Neuron (in vitro differentiated cells): Measurements from ENCODE around the gene PIK3R2.
"Not testable (repeated sequence)": the region's sequence is repeated elsewhere in the genome, so short reads cannot be mapped to it uniquely, and the experiment has no call there.

Experiments used
- H2AFZ ChIP-seq: one replicate; pipeline ENCODE4 v1.6.1; 2013; ENCODE audit warnings: low read depth, mild to moderate bottlenecking, inconsistent platforms, low read length, moderate library complexity
- H3K27me3 ChIP-seq: one replicate; pipeline ENCODE4 v1.6.1; 2013; ENCODE audit warnings: low read length; ENCODE audit not compliant: insufficient read depth
- H3K36me3 ChIP-seq: one replicate; pipeline ENCODE4 v1.6.1; 2013; ENCODE audit warnings: low read length; ENCODE audit not compliant: insufficient read depth
- H3K4me1 ChIP-seq: one replicate; pipeline ENCODE4 v1.6.1; 2013; ENCODE audit warnings: low read length; ENCODE audit not compliant: insufficient read depth
- H3K4me3 ChIP-seq: 2 replicates; pipeline ENCODE4 v1.5.1; 2013; ENCODE audit warnings: mild to moderate bottlenecking, low read length, moderate library complexity
- H3K9me3 ChIP-seq: one replicate; pipeline ENCODE4 v1.6.1; 2013; ENCODE audit warnings: low read length

Gene PIK3R2

DNA sequence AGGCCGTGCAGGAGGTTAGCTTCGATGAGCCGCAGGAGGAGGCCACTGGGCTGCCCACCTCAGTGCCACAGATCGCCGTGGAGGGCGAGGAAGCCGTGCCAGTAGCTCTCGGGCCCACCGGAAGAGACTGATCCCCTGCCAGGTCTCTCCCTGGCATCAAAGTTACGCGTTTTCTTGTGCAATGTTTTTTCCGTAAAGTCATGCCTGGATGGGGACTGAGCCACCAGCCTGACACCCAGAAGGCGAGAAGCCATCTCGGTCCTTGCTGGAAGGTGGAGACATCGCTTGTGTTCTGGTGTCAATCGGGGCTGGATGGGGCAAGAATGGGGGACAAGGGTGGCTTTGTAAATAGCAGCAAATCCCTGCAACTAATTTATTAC lies 3.4 kb upstream of the PIK3R2 start:
- no peak overlapping the region for H2AFZ ChIP-seq
- H3K4me3 ChIP-seq = no peak overlapping the region
- H3K36me3 ChIP-seq = peaks cover 22% of the 10 kb centered on the region
- peaks cover 9% of the 10 kb centered on the region for H3K4me1 ChIP-seq
- H3K9me3 ChIP-seq = no peaks in the 10 kb centered on the region
- H3K27me3 ChIP-seq = no peaks in the 10 kb centered on the region

DNA sequence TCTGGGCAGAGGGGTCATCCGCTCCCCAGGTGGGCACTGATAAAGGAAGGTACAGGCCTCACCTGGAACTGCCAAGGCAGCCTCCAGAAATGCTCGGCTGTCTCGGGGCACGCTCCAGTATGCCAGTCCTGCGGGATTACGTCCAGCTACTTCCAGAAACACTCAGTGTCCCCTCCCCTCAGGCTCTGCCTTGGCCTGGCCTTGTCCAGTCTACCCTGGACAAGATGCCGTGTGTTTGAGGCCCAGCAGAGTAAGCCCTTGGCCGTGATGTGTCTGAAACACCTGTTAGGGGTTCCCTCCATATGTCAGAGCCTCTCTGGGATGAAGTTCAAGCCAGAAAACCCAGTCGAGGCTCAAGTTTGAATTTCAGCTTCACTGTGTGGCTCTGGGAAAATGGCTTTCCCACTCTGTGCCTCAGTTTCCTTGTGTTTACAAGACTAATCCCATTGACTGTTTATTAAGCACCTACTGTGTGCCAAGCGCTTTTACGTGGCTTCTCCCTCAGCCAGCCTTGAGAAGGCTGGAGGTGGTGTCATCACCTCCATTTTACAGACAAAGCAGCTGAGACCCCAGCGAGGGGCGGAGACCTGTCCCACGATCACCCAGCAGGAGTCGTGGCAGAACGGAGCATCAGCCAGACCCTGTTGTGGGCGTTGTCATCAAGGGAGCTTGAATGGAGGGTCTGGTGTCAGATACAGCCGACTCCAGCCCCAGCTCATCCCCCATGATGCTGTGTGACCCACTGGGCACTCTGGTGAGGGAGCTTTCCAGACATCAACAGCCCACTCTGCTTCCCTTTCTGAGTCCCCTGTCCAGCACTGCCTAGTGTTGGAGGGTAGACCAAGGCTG lies 2.0 kb upstream of the PIK3R2 start:
- peaks cover 15% of the 10 kb centered on the region for H3K36me3 ChIP-seq
- H3K27me3 ChIP-seq = no peaks in the 10 kb centered on the region
- H2AFZ ChIP-seq = no peak overlapping the region
- no peaks in the 10 kb centered on the region for H3K9me3 ChIP-seq
- H3K4me1 ChIP-seq = peaks cover 9% of the 10 kb centered on the region
- no peak overlapping the region for H3K4me3 ChIP-seq

DNA sequence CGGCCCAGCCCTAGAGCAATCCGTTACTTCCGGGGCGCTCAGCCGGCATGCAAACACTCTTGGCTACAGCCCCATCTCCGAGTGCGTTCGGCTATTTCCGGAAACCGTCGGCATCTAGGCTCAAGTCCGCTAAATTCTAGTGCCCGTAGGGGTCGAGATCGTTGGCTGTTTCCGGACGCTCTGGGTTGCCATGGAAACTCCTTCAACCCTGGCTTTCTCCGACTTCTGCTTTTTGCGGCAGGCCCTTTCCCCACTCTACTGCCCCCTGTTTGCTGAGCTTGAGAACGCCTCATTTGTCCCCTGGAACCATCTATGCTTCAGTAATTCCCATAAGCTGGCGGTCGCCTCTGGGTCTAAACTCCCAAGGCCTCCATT lies 534 bp upstream of the PIK3R2 start:
- Histone ChIP-seq H3K4me1 (peaks cover 17% of the 10 kb centered on the region), H2AFZ (peak overlapping the region; percentile 21), H3K9me3 (no peaks in the 10 kb centered on the region), H3K27me3 (no peaks in the 10 kb centered on the region), H3K36me3 (peaks cover 8% of the 10 kb centered on the region), H3K4me3 (peak overlapping the region; percentile 91)

DNA sequence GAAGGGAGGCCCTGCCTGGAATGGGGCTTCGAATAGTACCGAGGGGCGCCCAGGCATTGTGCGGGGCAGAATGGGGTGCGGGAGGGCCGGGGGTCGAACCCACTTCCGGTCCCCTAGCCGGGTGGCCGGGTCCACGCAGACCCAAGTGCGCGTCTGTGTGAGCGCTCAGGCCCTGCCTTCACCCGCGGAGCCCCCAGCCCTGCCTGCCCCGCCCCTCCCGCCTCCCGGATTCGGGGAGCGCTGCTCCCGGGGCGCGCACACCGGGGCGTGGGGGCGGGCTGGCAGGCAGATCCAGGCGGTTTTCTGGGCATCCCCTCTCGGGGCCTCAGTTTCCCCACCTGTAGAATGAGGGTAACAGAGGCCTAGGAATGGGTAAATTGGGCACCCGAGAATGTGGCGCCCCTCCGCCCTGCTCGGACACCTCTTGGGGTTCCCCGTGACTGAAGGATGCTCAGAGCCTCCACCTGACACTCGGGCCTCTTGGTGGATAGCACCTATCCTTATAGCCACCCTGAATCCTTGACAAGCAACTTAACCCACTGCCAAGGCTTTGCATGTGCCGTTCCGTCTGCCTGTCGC lies 682 bp downstream of the PIK3R2 start:
- H3K4me3 ChIP-seq = peak overlapping the region; percentile 91
- no peaks in the 10 kb centered on the region for H3K27me3 ChIP-seq
- H3K9me3 ChIP-seq = no peaks in the 10 kb centered on the region
- H3K4me1 ChIP-seq = peaks cover 24% of the 10 kb centered on the region
- peaks cover 5% of the 10 kb centered on the region for H3K36me3 ChIP-seq
- no peak overlapping the region for H2AFZ ChIP-seq

DNA sequence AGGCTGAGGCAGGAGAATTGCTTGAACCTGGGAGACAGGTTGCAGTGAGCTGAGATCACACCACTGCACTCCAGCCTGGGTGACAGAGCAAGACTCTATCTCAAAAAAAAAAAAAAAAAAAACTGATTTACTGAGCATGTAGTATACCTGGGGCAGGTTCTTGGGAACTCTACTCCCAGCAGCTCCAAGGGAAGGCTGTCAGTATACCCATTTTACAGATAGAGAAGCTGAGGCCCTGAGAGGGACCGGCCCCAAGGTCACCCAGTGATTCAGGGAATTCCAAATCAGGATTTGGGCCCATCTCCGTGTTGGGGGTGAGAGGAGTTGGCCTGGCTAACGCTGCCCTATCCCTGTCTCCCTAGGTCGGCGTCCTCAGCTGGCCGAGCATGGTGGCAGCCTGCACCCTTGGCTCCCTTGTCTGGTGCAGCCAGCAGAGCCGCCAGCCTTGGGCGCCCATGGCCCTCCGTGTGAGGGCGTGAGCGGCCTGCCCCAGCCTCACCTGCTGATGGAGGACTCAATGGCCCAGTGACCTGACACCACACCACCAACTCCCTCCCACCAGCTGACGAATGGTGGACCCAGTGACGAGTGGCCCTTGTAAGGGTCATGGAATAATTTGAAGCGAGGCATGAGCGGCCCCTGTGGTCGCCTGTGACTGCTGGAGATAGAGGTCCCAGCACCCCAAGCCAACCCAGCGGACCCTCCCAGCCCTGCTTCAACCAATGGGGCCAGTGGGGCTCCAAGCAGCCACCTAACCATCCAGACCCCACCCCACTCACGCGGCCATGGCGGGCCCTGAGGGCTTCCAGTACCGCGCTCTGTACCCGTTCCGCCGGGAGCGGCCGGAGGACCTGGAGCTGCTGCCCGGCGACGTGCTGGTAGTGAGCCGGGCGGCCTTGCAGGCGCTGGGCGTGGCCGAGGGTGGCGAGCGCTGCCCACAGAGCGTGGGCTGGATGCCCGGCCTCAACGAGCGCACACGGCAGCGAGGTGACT lies 2.4 kb downstream of the PIK3R2 start:
- no peak overlapping the region for H2AFZ ChIP-seq
- peaks cover 24% of the 10 kb centered on the region for H3K4me1 ChIP-seq
- no peak overlapping the region for H3K4me3 ChIP-seq
- H3K36me3 ChIP-seq = peaks cover 5% of the 10 kb centered on the region
- no peaks in the 10 kb centered on the region for H3K27me3 ChIP-seq
- H3K9me3 ChIP-seq = no peaks in the 10 kb centered on the region

DNA sequence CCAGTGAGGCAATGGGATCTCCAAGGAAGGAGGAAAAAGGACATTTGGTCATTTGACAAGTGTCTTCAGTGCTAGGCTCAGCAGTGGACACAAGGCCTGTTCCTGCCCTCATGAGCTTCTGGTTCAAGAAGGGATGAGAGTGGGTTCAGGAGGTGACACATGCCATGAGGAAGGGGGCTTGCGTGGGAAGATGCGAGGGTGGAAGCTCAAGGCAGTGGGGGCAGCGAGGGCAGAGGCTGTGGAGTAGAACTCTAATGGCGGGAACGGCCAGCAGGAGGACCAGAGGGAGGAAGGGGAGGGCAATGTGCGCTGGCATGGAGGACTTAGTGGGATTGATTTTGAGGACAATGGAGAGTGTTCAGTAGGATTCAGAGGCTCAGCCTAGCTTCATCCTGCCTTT lies 3.3 kb downstream of the PIK3R2 start:
- H3K9me3 ChIP-seq = no peaks in the 10 kb centered on the region
- peaks cover 11% of the 10 kb centered on the region for H3K36me3 ChIP-seq
- H3K4me3 ChIP-seq = no peak overlapping the region

DNA sequence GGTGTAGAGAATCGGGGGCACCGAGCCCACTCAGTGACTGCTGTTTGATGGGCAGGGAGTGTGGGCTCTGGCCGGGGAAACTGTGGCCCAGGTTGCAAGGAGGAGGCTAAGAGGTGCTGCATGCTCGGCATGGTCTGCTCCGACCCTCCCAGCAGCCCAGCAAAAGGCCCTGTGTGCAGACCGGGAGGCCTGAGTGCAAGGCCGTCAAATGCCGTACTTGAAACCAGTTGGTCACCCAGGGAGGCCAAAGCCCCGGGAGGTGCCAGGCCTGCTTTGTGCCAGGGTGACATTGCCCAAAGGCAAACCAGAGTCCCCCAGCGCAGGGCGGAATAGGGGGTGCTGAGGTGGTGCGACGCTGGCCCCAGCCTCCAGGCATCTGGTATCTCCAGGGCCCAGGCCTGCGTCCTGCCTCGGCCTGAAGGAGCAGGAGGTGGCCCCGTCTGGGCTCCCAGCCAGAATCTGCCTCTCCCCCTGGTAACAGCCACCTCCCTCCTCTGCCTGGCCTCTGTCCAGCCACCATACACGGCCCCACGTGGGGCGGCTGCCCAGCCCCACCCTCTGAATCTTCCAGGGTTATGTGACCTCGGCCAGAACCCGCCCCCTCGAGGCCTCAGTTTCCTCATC lies 4.0 kb downstream of the PIK3R2 start:
- H3K4me3 ChIP-seq = no peak overlapping the region
- H2AFZ ChIP-seq = no peak overlapping the region
- no peaks in the 10 kb centered on the region for H3K27me3 ChIP-seq
- H3K9me3 ChIP-seq = no peaks in the 10 kb centered on the region
- peaks cover 13% of the 10 kb centered on the region for H3K36me3 ChIP-seq
- H3K4me1 ChIP-seq = peaks cover 32% of the 10 kb centered on the region

More for the DNA sequence above, 3.3 kb downstream of the PIK3R2 start:
- peaks cover 27% of the 10 kb centered on the region for H3K4me1 ChIP-seq
- H2AFZ ChIP-seq = no peak overlapping the region
- H3K27me3 ChIP-seq = no peaks in the 10 kb centered on the region

DNA sequence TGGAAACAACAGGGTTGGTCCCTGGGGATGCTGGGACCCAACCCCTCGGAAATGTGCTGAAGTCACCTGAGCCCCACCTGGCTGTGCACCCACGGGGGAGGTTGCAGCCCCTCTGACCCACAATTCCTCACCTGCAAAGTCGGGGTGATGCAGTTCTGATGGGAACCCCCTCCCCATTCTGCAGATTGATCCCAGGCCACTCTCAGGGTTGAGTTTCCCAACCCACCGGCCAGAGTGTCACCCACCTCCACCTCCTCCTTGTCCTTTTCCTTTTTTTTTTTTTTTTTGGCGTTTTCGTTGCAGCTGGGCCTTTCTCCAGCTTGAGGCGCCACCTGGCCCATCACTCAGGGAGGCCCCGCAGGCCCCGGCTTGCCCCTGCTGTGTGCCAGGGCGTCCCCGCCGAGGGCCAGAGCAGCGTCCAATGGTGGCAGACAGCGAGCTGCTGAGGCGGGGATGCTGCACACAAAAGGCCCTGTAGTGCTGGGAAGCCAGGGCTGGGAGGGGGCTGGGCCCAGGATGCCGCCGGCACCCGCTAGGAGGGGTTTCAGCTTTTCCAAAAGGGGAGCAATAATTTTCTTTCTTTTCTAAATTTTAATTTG lies 4.6 kb downstream of the PIK3R2 start:
- Histone ChIP-seq H3K4me3 (no peak overlapping the region), H2AFZ (no peak overlapping the region), H3K27me3 (no peaks in the 10 kb centered on the region), H3K4me1 (peaks cover 32% of the 10 kb centered on the region), H3K9me3 (no peaks in the 10 kb centered on the region), H3K36me3 (peaks cover 13% of the 10 kb centered on the region)

DNA sequence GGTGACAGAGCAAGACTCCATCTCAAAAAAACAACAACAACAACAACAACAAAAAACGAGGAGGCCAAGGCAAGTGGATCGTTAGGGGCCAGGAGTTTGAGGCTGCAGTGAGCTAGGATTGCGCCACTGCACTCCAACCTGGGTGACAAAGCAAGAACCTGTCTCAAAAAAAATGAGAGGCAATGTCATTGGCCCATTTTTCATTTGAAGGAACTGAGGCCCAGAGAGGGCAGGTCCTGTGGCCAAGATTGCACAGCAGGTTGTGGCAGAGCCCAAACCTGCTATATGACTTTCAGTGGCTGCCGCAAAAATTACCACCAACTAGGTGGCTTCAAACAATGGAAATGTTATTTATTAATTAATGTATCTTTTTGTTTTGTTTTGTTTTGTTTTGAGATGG lies 5.5 kb downstream of the PIK3R2 start:
- peaks cover 32% of the 10 kb centered on the region for H3K4me1 ChIP-seq
- H3K4me3 ChIP-seq = no peak overlapping the region
- H3K27me3 ChIP-seq = no peaks in the 10 kb centered on the region
- H3K36me3 ChIP-seq = peaks cover 21% of the 10 kb centered on the region
- H3K9me3 ChIP-seq = no peaks in the 10 kb centered on the region
- no peak overlapping the region for H2AFZ ChIP-seq

DNA sequence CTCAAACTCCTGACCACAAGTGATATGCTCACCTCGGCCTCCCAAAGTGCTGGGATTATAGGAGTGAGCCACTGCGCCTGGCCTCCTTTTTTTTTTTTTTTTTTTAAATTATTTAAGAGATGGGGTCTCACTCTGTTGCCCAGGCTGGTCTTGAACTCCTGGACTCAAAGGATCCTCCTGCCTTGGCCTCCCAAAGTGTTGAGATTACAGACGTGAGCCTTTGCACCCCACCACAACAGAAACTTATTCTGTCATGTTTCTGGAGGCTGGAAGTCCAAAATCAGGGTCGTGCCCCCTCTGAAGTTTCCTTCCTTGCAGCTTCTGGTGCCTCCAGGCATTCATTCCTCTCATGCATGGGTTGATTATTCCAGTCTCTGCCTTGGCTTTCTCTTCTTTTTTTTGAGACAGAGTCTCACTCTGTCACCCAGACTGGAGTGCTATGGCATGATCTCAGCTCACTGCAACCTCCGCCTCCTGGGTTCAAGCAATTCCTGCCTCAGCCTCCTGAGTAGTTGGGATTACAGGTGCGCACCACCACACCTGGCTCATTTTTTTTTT lies 6.2 kb downstream of the PIK3R2 start:
- H3K27me3 ChIP-seq, H3K4me3 ChIP-seq, H2AFZ ChIP-seq, H3K9me3 ChIP-seq: not testable (repeated sequence)
- peaks cover 27% of the 10 kb centered on the region for H3K4me1 ChIP-seq
- peaks cover 24% of the 10 kb centered on the region for H3K36me3 ChIP-seq

DNA sequence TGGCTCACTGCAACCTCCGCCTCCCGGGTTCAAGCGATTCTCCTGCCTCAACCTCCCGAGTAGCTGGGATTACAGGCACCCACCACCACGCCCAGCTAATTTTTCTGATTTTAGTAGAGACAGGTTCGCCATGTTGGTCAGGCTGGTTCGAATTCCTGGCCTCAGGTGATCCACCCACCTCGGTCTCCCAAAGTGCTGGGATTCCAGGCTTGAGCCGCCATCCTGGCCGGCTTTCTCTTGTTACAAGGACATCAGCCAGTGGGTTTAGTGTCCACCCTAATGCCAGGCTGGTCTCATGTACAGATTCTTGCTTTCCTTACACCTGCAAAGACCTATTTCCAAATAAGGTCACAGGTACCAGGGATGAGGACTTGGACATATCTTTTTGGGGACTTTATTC lies 6.8 kb downstream of the PIK3R2 start:
- H3K36me3 ChIP-seq = peaks cover 25% of the 10 kb centered on the region
- H3K4me1 ChIP-seq = peaks cover 23% of the 10 kb centered on the region
- H3K4me3 ChIP-seq = no peak overlapping the region
- no peaks in the 10 kb centered on the region for H3K27me3 ChIP-seq
- no peaks in the 10 kb centered on the region for H3K9me3 ChIP-seq
- no peak overlapping the region for H2AFZ ChIP-seq

DNA sequence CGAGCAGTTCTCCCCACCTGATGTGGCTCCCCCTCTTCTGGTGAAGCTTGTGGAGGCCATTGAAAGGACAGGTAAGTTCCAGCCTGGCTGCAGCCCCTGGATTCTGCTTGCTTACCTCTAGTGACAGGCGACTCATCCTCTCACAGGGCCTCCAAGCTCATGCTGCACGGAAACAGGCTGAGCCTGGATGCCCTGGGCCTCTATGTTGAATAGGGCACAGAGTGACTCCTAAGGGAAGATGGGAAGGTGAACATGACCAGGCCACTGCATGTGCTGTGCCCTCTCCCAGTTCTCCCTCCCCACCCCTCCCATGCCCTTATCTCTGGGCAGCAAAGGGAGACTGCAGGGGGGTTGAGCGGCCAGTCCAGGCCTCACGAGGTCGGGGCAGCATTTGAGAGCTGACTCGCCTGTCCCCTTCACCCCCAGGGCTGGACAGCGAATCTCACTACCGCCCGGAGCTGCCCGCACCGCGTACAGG lies 7.6 kb downstream of the PIK3R2 start:
- no peaks in the 10 kb centered on the region for H3K27me3 ChIP-seq
- peaks cover 26% of the 10 kb centered on the region for H3K36me3 ChIP-seq
- no peaks in the 10 kb centered on the region for H3K9me3 ChIP-seq
- H3K4me1 ChIP-seq = peaks cover 23% of the 10 kb centered on the region
- H2AFZ ChIP-seq = no peak overlapping the region
- H3K4me3 ChIP-seq = no peak overlapping the region
